ENCODE results near the gene CREB5.
A peak's percentile ranks its signal among the peaks of the same experiment; 100 is the strongest.

The CREB5 gene

GRCh38 chr7:28376634-28377033, 35.7 kb upstream of the CREB5 start:
- no peak for TF ChIP-seq CTCF (conservative IDR thresholded peaks at IDR 0.05)
- H3K27ac ChIP-seq, result no peak overlapping the region

- no peak for TF ChIP-seq CTCF (conservative IDR thresholded peaks at IDR 0.05)
- H3K27ac ChIP-seq, result no peak overlapping the region
Measured at GRCh38 chr7:28378574-28379149, 33.7 kb upstream of the CREB5 start.

GRCh38 chr7:28381466-28381865, 30.9 kb upstream of the CREB5 start:
- no peak for TF ChIP-seq CTCF (conservative IDR thresholded peaks at IDR 0.05)
- no peak overlapping the region for H3K27ac ChIP-seq

- TF ChIP-seq CTCF (conservative IDR thresholded peaks at IDR 0.05), result no peak
Measured at GRCh38 chr7:28382144-28382543, 30.2 kb upstream of the CREB5 start.

GRCh38 chr7:28383975-28384374, 28.3 kb upstream of the CREB5 start:
- 0 out of 2 replicates have a peak, but pooled peaks have one; percentile 26 for TF ChIP-seq CTCF (conservative IDR thresholded peaks at IDR 0.05)
- no peak overlapping the region for H3K27ac ChIP-seq

More at GRCh38 chr7:28382144-28382543, 30.2 kb upstream of the CREB5 start:
- H3K27ac ChIP-seq, result no peak overlapping the region

- TF ChIP-seq CTCF (conservative IDR thresholded peaks at IDR 0.05), result peak; percentile 85
- no peak overlapping the region for H3K27ac ChIP-seq
Measured at GRCh38 chr7:28389504-28390395, 22.6 kb upstream of the CREB5 start.

GRCh38 chr7:28390426-28390825, 21.9 kb upstream of the CREB5 start:
- no peak overlapping the region for H3K27ac ChIP-seq
- no peak for TF ChIP-seq CTCF (conservative IDR thresholded peaks at IDR 0.05)

Data from VCaP (cell line).